ENCODE data around the gene IPPK.

Gene IPPK

DNA sequence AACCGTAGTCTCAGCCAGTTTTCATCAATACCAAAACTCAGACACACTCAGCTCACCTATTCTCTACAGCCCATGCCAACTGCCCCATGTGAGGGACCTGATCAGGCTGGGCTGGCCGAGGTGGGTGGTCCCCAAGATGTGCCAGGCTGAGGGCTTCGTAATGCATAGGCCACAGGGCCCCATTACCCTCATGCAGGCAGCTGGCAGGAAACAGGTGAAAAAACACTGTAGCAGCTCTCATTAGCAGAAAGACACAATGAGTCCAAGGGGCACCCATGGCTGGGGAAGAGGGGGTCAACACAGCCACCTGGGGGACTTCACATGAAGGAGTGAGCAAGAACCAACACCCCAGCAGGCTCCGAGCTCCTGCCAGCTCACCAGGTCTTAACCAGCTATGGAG lies 8.2 kb downstream of the IPPK start:
- TF ChIP-seq, protein P1, sequence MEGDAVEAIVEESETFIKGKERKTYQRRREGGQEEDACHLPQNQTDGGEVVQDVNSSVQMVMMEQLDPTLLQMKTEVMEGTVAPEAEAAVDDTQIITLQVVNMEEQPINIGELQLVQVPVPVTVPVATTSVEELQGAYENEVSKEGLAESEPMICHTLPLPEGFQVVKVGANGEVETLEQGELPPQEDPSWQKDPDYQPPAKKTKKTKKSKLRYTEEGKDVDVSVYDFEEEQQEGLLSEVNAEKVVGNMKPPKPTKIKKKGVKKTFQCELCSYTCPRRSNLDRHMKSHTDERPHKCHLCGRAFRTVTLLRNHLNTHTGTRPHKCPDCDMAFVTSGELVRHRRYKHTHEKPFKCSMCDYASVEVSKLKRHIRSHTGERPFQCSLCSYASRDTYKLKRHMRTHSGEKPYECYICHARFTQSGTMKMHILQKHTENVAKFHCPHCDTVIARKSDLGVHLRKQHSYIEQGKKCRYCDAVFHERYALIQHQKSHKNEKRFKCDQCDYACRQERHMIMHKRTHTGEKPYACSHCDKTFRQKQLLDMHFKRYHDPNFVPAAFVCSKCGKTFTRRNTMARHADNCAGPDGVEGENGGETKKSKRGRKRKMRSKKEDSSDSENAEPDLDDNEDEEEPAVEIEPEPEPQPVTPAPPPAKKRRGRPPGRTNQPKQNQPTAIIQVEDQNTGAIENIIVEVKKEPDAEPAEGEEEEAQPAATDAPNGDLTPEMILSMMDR (IDR thresholded peaks at IDR 0.05; ENCODE audit: low read depth, low read length) = no peak
- DNase-seq (ENCODE audit: extremely low read depth, low read depth) = no peak

DNA sequence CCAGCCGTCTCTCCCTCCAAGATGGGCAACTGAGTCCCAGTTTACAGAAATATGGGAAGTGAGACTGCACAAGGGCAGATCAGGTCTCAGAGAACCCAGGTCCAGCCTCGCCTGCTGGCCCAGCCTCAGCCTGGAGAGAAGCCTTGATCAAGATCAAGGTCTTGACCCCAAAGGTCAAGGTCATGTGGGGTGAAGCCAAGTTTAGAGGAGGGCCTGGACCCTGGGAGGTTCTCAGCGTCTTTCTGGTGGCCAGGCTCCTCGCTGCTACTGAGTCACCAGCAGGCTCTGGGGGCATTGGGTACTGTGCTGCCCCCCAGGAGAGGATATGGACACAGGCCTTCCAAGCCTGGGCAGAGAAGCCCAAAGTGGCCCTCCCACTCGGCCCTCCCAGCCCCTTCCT lies 8.8 kb downstream of the IPPK start:
- TF ChIP-seq, protein P1 (IDR thresholded peaks at IDR 0.05; ENCODE audit: low read depth, low read length) = no peak
- no peak for DNase-seq (ENCODE audit: extremely low read depth, low read depth)

- TF ChIP-seq, protein P1 (IDR thresholded peaks at IDR 0.05; ENCODE audit: low read depth, low read length) = no peak
- DNase-seq (ENCODE audit: extremely low read depth, low read depth) = no peak
Measured at GRCh38 chr9:92660266-92660665, 9.7 kb downstream of the IPPK start.

- DNase-seq (ENCODE audit: extremely low read depth, low read depth) = no peak
- TF ChIP-seq, protein P1 (IDR thresholded peaks at IDR 0.05; ENCODE audit: low read depth, low read length) = no peak
Measured at GRCh38 chr9:92659601-92660000, 10.3 kb downstream of the IPPK start.

DNA sequence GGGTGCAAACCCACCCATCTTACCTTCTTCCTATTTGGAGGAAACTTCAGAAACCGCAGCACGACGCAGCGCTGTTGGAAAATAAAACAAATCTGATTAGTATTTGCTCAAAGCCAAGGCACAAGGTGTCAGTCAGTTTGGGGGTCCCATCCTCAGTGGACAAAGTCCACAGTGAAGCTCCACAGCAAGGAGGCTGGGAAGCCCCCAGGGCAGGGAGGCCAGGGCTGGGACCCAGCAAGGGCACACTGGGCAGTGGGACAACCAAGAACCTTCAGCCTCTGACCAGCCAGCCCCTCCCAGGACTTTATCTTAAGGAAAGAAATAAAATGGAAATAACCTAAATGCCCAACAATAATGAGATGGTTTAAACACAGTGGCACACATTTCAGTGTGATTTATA lies 11.3 kb downstream of the IPPK start:
- TF ChIP-seq, protein P1 (IDR thresholded peaks at IDR 0.05; ENCODE audit: low read depth, low read length) = no peak
- no peak for DNase-seq (ENCODE audit: extremely low read depth, low read depth)

- DNase-seq (ENCODE audit: extremely low read depth, low read depth) = no peak
- TF ChIP-seq, protein P1 (IDR thresholded peaks at IDR 0.05; ENCODE audit: low read depth, low read length) = no peak
Measured at GRCh38 chr9:92658176-92658575, 11.8 kb downstream of the IPPK start.

DNA sequence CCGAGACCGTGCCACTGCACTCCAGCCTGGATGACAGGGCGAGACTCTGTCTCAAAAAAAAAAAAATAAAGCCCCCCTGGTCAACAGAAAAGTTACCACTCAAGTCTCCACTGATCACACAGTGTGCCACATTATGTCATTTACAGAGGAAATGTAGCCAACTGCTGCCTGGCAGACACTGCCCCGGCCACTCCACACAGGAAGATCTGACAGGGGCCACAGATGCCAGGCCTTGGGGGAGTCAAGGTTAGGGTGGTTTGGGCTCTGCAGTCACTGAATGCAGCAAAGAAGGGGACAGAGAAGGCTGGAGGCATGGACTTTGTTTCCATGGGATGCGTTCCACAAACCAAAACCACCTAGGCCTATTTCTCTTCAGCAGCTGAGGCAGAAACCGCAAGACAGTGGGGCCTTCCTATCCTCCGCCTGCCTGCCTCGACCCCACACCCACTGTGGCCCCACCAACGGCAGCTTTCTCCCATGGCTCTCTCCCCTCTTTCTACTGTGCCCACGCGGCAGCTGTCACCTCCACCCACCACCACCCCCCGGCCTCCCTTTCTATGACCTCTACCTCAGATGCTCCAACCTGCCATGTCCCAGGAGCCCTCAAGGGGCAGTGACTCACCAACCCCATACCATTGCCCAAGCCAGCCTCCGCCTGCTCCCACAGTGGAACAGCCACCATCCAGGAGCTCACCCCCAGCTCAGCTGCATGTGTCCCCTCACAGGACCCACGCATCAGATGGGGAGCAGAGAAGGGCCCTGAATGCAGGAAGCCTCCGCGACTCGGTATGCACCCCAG lies 12.4 kb downstream of the IPPK start:
- DNase-seq (ENCODE audit: extremely low read depth, low read depth) = no peak
- TF ChIP-seq, protein P1 (IDR thresholded peaks at IDR 0.05; ENCODE audit: low read depth, low read length) = no peak

Data from AG09319 (cell line).